DND-41 (cell line): ENCODE data around the gene ATXN7L1.

Source experiments
- EZH2 ChIP-seq: IDR thresholded peaks from 3 replicates; pipeline ENCODE4 v1.6.1; 2012; ENCODE audit warnings: borderline replicate concordance, low read depth, mild to moderate bottlenecking, moderate library complexity, low read length, inconsistent platforms; ENCODE audit not compliant: severe bottlenecking
- TF ChIP-seq, protein P1 (sequence below): IDR thresholded peaks from 2 replicates; pipeline ENCODE4 v1.5.1; 2012; ENCODE audit warnings: borderline replicate concordance, low read length, moderate library complexity, mild to moderate bottlenecking; ENCODE audit not compliant: poor library complexity, severe bottlenecking; ENCODE audit errors: extremely low read depth

DNA sequence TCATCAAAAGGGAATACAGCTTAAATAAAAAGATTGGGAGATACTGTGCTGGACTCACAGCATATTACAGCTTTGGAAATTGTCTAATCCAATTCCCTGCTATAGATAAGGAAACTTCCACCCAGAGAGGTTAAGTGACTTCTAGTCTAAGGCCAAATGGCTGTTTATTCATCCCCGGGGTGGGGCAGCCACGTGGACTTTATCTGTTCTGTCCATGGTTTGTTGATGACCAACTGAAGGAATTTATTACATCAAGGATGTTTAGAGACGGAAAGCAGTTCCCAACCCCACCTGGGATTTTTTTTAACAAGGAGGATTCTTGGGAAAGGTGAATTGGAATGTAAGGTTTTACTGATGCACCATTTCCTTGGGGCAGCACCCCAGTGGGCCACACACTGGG lies 88.6 kb downstream of the ATXN7L1 start:
- TF ChIP-seq, protein P1, sequence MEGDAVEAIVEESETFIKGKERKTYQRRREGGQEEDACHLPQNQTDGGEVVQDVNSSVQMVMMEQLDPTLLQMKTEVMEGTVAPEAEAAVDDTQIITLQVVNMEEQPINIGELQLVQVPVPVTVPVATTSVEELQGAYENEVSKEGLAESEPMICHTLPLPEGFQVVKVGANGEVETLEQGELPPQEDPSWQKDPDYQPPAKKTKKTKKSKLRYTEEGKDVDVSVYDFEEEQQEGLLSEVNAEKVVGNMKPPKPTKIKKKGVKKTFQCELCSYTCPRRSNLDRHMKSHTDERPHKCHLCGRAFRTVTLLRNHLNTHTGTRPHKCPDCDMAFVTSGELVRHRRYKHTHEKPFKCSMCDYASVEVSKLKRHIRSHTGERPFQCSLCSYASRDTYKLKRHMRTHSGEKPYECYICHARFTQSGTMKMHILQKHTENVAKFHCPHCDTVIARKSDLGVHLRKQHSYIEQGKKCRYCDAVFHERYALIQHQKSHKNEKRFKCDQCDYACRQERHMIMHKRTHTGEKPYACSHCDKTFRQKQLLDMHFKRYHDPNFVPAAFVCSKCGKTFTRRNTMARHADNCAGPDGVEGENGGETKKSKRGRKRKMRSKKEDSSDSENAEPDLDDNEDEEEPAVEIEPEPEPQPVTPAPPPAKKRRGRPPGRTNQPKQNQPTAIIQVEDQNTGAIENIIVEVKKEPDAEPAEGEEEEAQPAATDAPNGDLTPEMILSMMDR, result no peak
- no peak for TF ChIP-seq EZH2
